Liver (tissue), 9 donors: ENCODE results near the gene DCDC1. TPM values are rescaled to one million over a fixed set of nuclear protein-coding genes. Genes with fewer than 3 reads are reported as not detected.

Experiments
- DNase-seq: peaks from one replicate; pipeline ENCODE4 v3.0.0-alpha.2; 2017; ENCODE audit warnings: low spot score
- H3K27ac ChIP-seq, 2 donors: one replicate each; pipeline ENCODE4 v1.7.0; 2013; ENCODE audit warnings: inconsistent platforms in 2 of 2, low read length in 2 of 2, control low read depth in 1 of 2, low read depth in 1 of 2, mild to moderate bottlenecking in 1 of 2
- H3K27me3 ChIP-seq, 4 donors: one replicate each; pipeline versions ENCODE4 v1.6.1 to v1.7.0; 2013; ENCODE audit warnings: low read length in 3 of 4, inconsistent platforms in 1 of 4, mild to moderate bottlenecking in 1 of 4, moderate library complexity in 1 of 4; ENCODE audit not compliant: control insufficient read depth in 4 of 4, insufficient read depth in 4 of 4
- H3K36me3 ChIP-seq, 4 donors: one replicate each; pipeline versions ENCODE4 v1.6.1 to v1.7.0; 2013; ENCODE audit warnings: low read length in 3 of 4, mild to moderate bottlenecking in 3 of 4, low read depth in 1 of 4, moderate library complexity in 1 of 4; ENCODE audit not compliant: control insufficient read depth in 4 of 4, insufficient read depth in 3 of 4
- H3K4me1 ChIP-seq, 4 donors: one replicate each; pipeline versions ENCODE4 v1.6.1 to v1.7.0; 2013; ENCODE audit warnings: low read length in 3 of 4, mild to moderate bottlenecking in 3 of 4, moderate library complexity in 1 of 4; ENCODE audit not compliant: control insufficient read depth in 4 of 4, insufficient read depth in 4 of 4
- H3K4me3 ChIP-seq, 3 donors: one replicate each; pipeline versions ENCODE4 v1.6.1 to v1.7.0; 2013; ENCODE audit warnings: low read length in 3 of 3, control low read depth in 1 of 3, low read depth in 1 of 3, mild to moderate bottlenecking in 1 of 3
- H3K9ac ChIP-seq, 2 donors: one replicate each; pipeline ENCODE4 v1.7.0; 2013; ENCODE audit warnings: low read length in 2 of 2, mild to moderate bottlenecking in 2 of 2, moderate library complexity in 2 of 2, control low read depth in 1 of 2, low read depth in 1 of 2
- H3K9me3 ChIP-seq, 4 donors: one replicate each; pipeline versions ENCODE4 v1.6.1 to v1.7.0; 2013; ENCODE audit warnings: low read length in 3 of 4; ENCODE audit not compliant: control insufficient read depth in 4 of 4
- ATF3 ChIP-seq: IDR thresholded peaks from 2 replicates; pipeline ENCODE4 v1.6.1; 2016; ENCODE audit warnings: antibody characterized with exemption
- CTCF ChIP-seq: fragments of 150-350 bp; IDR thresholded peaks from 2 replicates; pipeline ENCODE4 v1.5.1; 2017; ENCODE audit warnings: improper control_type of control experiment, low read depth, low read length; ENCODE audit not compliant: missing input control
- EGR1 ChIP-seq, 2 donors: IDR thresholded peaks; 2 replicates each; pipeline ENCODE4 v1.6.1; 2016 to 2018; ENCODE audit warnings: antibody characterized with exemption in 2 of 2, low read depth in 2 of 2
- FOXA1 ChIP-seq: IDR thresholded peaks from 2 replicates; pipeline ENCODE4 v1.6.1; 2016; ENCODE audit warnings: antibody characterized with exemption
- FOXA2 ChIP-seq: IDR thresholded peaks from 2 replicates; pipeline ENCODE4 v1.6.1; 2016; ENCODE audit warnings: antibody characterized with exemption
- HNF4A ChIP-seq, 2 donors: conservative IDR thresholded peaks; 2 replicates each; pipeline ENCODE4 v1.6.1; 2016; ENCODE audit warnings: antibody characterized with exemption in 2 of 2, mild to moderate bottlenecking in 2 of 2
- HNF4G ChIP-seq: IDR thresholded peaks from 2 replicates; pipeline ENCODE4 v1.6.1; 2016; ENCODE audit warnings: antibody characterized with exemption
- JUND ChIP-seq, 2 donors: IDR thresholded peaks; 2 replicates each; pipeline ENCODE4 v1.6.1; 2016; ENCODE audit warnings: antibody characterized with exemption in 2 of 2
- MAX ChIP-seq: IDR thresholded peaks from 2 replicates; pipeline ENCODE4 v1.6.1; 2016; ENCODE audit warnings: antibody characterized with exemption
- NR2F2 ChIP-seq: IDR thresholded peaks from 2 replicates; pipeline ENCODE4 v1.6.1; 2016; ENCODE audit warnings: antibody characterized with exemption
- RAD21 ChIP-seq, 2 donors: IDR thresholded peaks; 2 replicates each; pipeline ENCODE4 v1.6.1; 2016; ENCODE audit warnings: antibody characterized with exemption in 2 of 2, mild to moderate bottlenecking in 2 of 2
- REST ChIP-seq: IDR thresholded peaks from 2 replicates; pipeline ENCODE4 v1.6.1; 2016; ENCODE audit warnings: antibody characterized with exemption, mild to moderate bottlenecking
- SP1 ChIP-seq: IDR thresholded peaks from 2 replicates; pipeline ENCODE4 v1.6.1; 2018; ENCODE audit warnings: antibody characterized with exemption, mild to moderate bottlenecking
- TAF1 ChIP-seq: conservative IDR thresholded peaks from 2 replicates; pipeline ENCODE4 v1.6.1; 2016; ENCODE audit warnings: antibody characterized with exemption, mild to moderate bottlenecking
- YY1 ChIP-seq: IDR thresholded peaks from 2 replicates; pipeline ENCODE4 v1.6.1; 2016; ENCODE audit warnings: antibody characterized with exemption, mild to moderate bottlenecking
- ZBTB33 ChIP-seq: IDR thresholded peaks from 2 replicates; pipeline ENCODE4 v1.6.1; 2016; ENCODE audit warnings: antibody characterized with exemption
- WGBS: extraction: QIAGEN DNeasy Blood & Tissue Kit; methylation state at CpG from one replicate; pipeline ENCODE4 v1.1.7; 2013; 5-methylcytosine and 5-hydroxymethylcytosine counted together
- polyA plus RNA-seq, 2 donors: library from polyadenylated mRNA; stranded (reverse) in 1 of 2; unstranded in 1 of 2; fragments of 200-250 nt in 1 of 2; fragments of >200 nt in 1 of 2; fragmentation: Nextera tagmentation in 1 of 2; extraction: Ambion mirVana in 1 of 2; gene quantifications; one replicate each; pipeline versions ENCODE4 v1.2.1 to v1.2.3, GENCODE V29; 2013 to 2015
- total RNA-seq, 2 donors: library from RNA; depleted of rRNA; stranded (reverse); fragments of >200 nt; gene quantifications; one replicate each; pipeline ENCODE4 v1.2.3, GENCODE V29; 2014
- donor health status: healthy.
- donor health status: healthy.
- donor health status: healthy.
- donor health status: healthy.
- donor health status: healthy.

The DCDC1 gene
- total and polyA plus RNA-seq, 4 donors: 0.38 to 3.5 (median 2.0) TPM

- H3K4me3 ChIP-seq: peak overlapping the region; percentile 3 to 55 (median 3)
- DNase-seq: no peak
- H3K27ac ChIP-seq: peak overlapping the region; percentile 74 to 84
- no peaks in the 10 kb centered on the region for H3K27me3 ChIP-seq
- TF ChIP-seq ATF3 (no peak), REST (peak; percentile 44), CTCF (no peak), FOXA2 (peak; percentile 89), HNF4G (no peak), NR2F2 (no peak), YY1 (no peak), FOXA1 (peak; percentile 56)
- no peaks in the 10 kb centered on the region for H3K36me3 ChIP-seq
- peaks cover 0 to 13% (median 7%) of the 10 kb centered on the region in 4 donors for H3K4me1 ChIP-seq
- peak overlapping the region in 1 of 2 donors; percentile 10 for H3K9ac ChIP-seq
- 38% methylated on average over 4 of the region's 4 CpGs for WGBS
- no peaks in the 10 kb centered on the region for H3K9me3 ChIP-seq
Measured at GRCh38 chr11:30991376-30991775, 378.2 kb downstream of the DCDC1 start.

- no peak for DNase-seq
- no peaks in the 10 kb centered on the region for H3K9me3 ChIP-seq
- peak overlapping the region; percentile 74 to 84 for H3K27ac ChIP-seq
- no peaks in the 10 kb centered on the region for H3K27me3 ChIP-seq
- peak overlapping the region; percentile 3 to 33 (median 3) for H3K4me3 ChIP-seq
- peak overlapping the region; percentile 10 to 42 for H3K9ac ChIP-seq
- no peaks in the 10 kb centered on the region for H3K36me3 ChIP-seq
- WGBS: 28% methylated on average over 7 of the region's 7 CpGs
- H3K4me1 ChIP-seq: peaks cover 0 to 13% (median 7%) of the 10 kb centered on the region in 4 donors
- peak; percentile 18 for TF ChIP-seq YY1
- no peak for TF ChIP-seq TAF1
- no peak for TF ChIP-seq JUND (IDR thresholded peaks at IDR 0.05)
- no peak for TF ChIP-seq RAD21 (IDR thresholded peaks at IDR 0.05)
- TF ChIP-seq ZBTB33: no peak
- no peak for TF ChIP-seq CTCF
- no peak for TF ChIP-seq EGR1 (IDR thresholded peaks at IDR 0.05; ENCODE audit: low read depth in 2 of 2)
- TF ChIP-seq MAX: no peak
- TF ChIP-seq FOXA2: no peak
- TF ChIP-seq HNF4A (conservative IDR thresholded peaks at IDR 0.05): peak in 1 of 2 donors; percentile 6
- TF ChIP-seq REST: no peak
- no peak for TF ChIP-seq HNF4G
- TF ChIP-seq ATF3: no peak
- TF ChIP-seq SP1: peak; percentile 18
- TF ChIP-seq NR2F2: no peak
Measured at GRCh38 chr11:30990625-30991296, 378.8 kb downstream of the DCDC1 start.
